Thyroid gland (tissue), 4 donors: ENCODE measurements around the gene ZNF555. TPM values are rescaled to one million over a fixed set of nuclear protein-coding genes. Genes with fewer than 3 reads are reported as not detected.
A peak's percentile ranks its signal among the peaks of the same experiment; 100 is the strongest.

Experiments used
- DNase-seq, 2 donors: peaks; one replicate each; pipeline ENCODE4 v3.0.0-alpha.2; 2019
- H3K27ac ChIP-seq, 3 donors: fragments of 200-600 bp; sonication (generic); 1 replicate in 2 of 3; 2 replicates in 1 of 3; pipeline ENCODE4 v1.5.1; 2016 to 2019; ENCODE audit warnings: mild to moderate bottlenecking in 1 of 3, moderate library complexity in 1 of 3
- H3K27me3 ChIP-seq: fragments of 200-600 bp; sonication (generic); one replicate; pipeline ENCODE4 v1.5.1; 2019
- H3K36me3 ChIP-seq, 2 donors: fragments of 200-600 bp; sonication (generic); one replicate each; pipeline ENCODE4 v1.5.1; 2016 to 2019
- H3K4me1 ChIP-seq, 2 donors: fragments of 200-600 bp; sonication (generic); one replicate each; pipeline ENCODE4 v1.5.1; 2017 to 2019
- H3K4me3 ChIP-seq, 3 donors: fragments of 200-600 bp; sonication (generic); replicated peaks in 1 of 3; 1 replicate in 2 of 3; 2 replicates in 1 of 3; pipeline ENCODE4 v1.5.1; 2016; ENCODE audit warnings: mild to moderate bottlenecking in 1 of 3
- H3K9me3 ChIP-seq: fragments of 200-600 bp; sonication (generic); one replicate; pipeline ENCODE4 v1.5.1; 2017
- CTCF ChIP-seq, 6 experiments: fragments of 200-600 bp in 3 of 6; fragments of 450-650 bp in 3 of 6; sonication (generic) in 3 of 6; IDR thresholded peaks; one replicate each; pipeline ENCODE4 v1.5.1; 2016 to 2019; ENCODE audit warnings: antibody characterized with exemption in 6 of 6, mild to moderate bottlenecking in 2 of 6, inconsistent platforms in 1 of 6, moderate library complexity in 1 of 6
- POLR2A ChIP-seq, 2 donors: fragments of 450-650 bp; IDR thresholded peaks; one replicate each; pipeline ENCODE4 v1.6.1; 2017; ENCODE audit warnings: antibody characterized with exemption in 2 of 2, mild to moderate bottlenecking in 2 of 2, moderate library complexity in 1 of 2
- WGBS, 2 donors: methylation state at CpG; one replicate each; pipeline ENCODE4 v1.1.5; 2017; 5-methylcytosine and 5-hydroxymethylcytosine counted together
- intact Hi-C: fragments of 100-400 bp; cut with DNase I; formaldehyde crosslinking; loops from one replicate; pipeline ENCODE4 v1.15.1; 2023
- total RNA-seq, 4 donors: library from RNA; depleted of rRNA; stranded (reverse); fragments of >200 nt; gene quantifications; one replicate each; pipeline ENCODE4 v1.2.3, GENCODE V29; 2016

The ZNF555 gene
- total RNA-seq, 4 donors from 2014 or later = 8.7 to 10.2 (median 9.5) TPM

- H3K27me3 ChIP-seq = no peaks in the 10 kb centered on the region
- TF ChIP-seq CTCF (IDR thresholded peaks at IDR 0.05) (no peak), POLR2A (IDR thresholded peaks at IDR 0.05) (no peak)
- intact Hi-C loops = no loop called here
- H3K27ac ChIP-seq = no peak overlapping the region
- H3K4me1 ChIP-seq = no peaks in the 10 kb centered on the region
- no peaks in the 10 kb centered on the region for H3K9me3 ChIP-seq
- 89 to 93% methylated on average over 2 of the region's 2 CpGs for WGBS, 2 donors
- DNase-seq = no peak
- no peak overlapping the region for H3K4me3 ChIP-seq
- peaks cover 10% of the 10 kb centered on the region in 2 donors for H3K36me3 ChIP-seq
Observed at GRCh38 chr19:2827022-2827421, 14.3 kb upstream of the ZNF555 start.

- intact Hi-C loops = no loop called here
- Histone ChIP-seq H3K27me3 (no peaks in the 10 kb centered on the region), H3K36me3 (peaks cover 17 to 19% of the 10 kb centered on the region in 2 donors), H3K9me3 (no peaks in the 10 kb centered on the region), H3K4me3 (no peak overlapping the region), H3K4me1 (no peaks in the 10 kb centered on the region), H3K27ac (no peak overlapping the region)
- 95 to 96% methylated on average over 13 of the region's 13 CpGs for WGBS, 2 donors
- no peak for DNase-seq
- TF ChIP-seq POLR2A (IDR thresholded peaks at IDR 0.05) (no peak), CTCF (IDR thresholded peaks at IDR 0.05) (no peak)
Observed at GRCh38 chr19:2827840-2828489, 13.3 kb upstream of the ZNF555 start.

GRCh38 chr19:2834294-2834871 is 6.9 kb upstream of the ZNF555 start:
- Histone ChIP-seq H3K27me3 (no peaks in the 10 kb centered on the region), H3K4me3 (no peak overlapping the region), H3K9me3 (no peaks in the 10 kb centered on the region), H3K4me1 (no peaks in the 10 kb centered on the region), H3K36me3 (peaks cover 27 to 34% of the 10 kb centered on the region in 2 donors), H3K27ac (no peak overlapping the region)
- WGBS, 2 donors = 95 to 98% methylated on average over 19 of the region's 19 CpGs
- DNase-seq = no peak
- intact Hi-C loops = no loop called here
- TF ChIP-seq CTCF (IDR thresholded peaks at IDR 0.05) (no peak), POLR2A (IDR thresholded peaks at IDR 0.05) (no peak)

- 83 to 95% methylated on average over 4 of the region's 4 CpGs for WGBS, 2 donors
- Histone ChIP-seq H3K4me3 (no peak overlapping the region), H3K9me3 (no peaks in the 10 kb centered on the region), H3K36me3 (peaks cover 23 to 32% of the 10 kb centered on the region in 2 donors), H3K27me3 (no peaks in the 10 kb centered on the region), H3K27ac (no peak overlapping the region), H3K4me1 (peaks cover 4 to 5% of the 10 kb centered on the region in 2 donors)
- TF ChIP-seq POLR2A (IDR thresholded peaks at IDR 0.05) (no peak), CTCF (IDR thresholded peaks at IDR 0.05) (no peak)
- no peak for DNase-seq
- intact Hi-C loops = no loop called here
Observed at GRCh38 chr19:2837430-2837829, 3.8 kb upstream of the ZNF555 start.

- 7 to 8% methylated on average over 14 to 22 of the region's 62 CpGs for WGBS, 2 donors
- TF ChIP-seq POLR2A (IDR thresholded peaks at IDR 0.05) = no peak
- TF ChIP-seq CTCF (IDR thresholded peaks at IDR 0.05) = no peak
- Histone ChIP-seq H3K36me3 (no peaks in the 10 kb centered on the region), H3K4me3 (peak overlapping the region; percentile 56 to 98 (median 75)), H3K27me3 (no peaks in the 10 kb centered on the region), H3K4me1 (peaks cover 8 to 14% of the 10 kb centered on the region in 2 donors), H3K27ac (peak overlapping the region in 1 of 3 donors; percentile 58), H3K9me3 (no peaks in the 10 kb centered on the region)
- intact Hi-C loops = no loop called here
- no peak for DNase-seq
Observed at GRCh38 chr19:2841855-2842574, 740 bp downstream of the ZNF555 start.
